ENCODE data around the gene SERPINB12. TPM values are rescaled to one million over a fixed set of nuclear protein-coding genes. Genes with fewer than 3 reads are reported as not detected.

Gene SERPINB12
- total and polyA plus RNA-seq, 2 donors (not counting 3 experiments of a cell fraction or from before 2014, with no cell fraction given), result not detected

DNA sequence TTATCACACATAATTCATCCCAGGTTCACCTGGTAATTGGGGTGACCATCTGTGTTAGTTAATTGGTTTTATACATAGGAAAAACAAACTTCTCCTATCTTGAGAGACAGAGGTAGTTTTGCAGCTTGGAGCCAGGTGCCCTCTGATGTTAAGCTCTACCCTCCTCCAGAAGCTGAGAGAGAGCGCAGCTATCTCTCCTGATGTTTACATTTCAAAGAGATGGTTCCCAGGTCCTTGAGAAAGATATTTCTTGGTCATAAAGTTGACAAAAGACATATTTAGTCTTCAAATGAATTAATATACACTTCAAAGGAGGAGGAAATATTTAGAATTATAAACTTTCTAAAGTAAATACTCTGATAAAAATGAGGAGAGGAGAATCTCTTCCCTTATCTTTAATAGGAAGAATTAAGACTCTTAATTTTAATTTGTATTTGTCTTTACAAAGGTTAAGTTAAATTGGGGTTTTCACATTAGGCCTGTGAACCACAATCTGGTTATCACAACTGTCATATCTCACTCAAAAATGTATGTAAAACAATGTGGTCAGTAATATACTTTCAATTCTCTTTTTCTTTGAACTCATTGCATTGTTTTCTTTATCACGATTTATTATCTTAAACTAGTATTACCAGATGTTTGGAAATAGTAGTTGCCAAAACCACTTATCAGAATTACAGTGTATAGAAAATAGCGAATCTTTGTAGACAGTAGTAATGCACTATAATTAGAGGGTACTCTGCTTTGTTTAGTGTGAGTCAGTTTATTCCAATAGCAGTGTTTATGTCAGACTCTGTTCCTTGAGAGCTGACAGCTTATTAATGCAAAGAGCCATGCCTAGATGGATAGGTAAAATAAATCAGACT is 75.1 kb downstream of the SERPINB12 start:
- ChIA-PET POLR2A (no interaction called here), CTCF (no interaction called here)
- no peaks in the 10 kb centered on the region for H3K9me1 ChIP-seq (replicated peaks; ENCODE audit: control insufficient read depth, extremely low read depth, insufficient read depth, low read length)
- no peaks in the 10 kb centered on the region for H3K9me3 ChIP-seq (replicated peaks; ENCODE audit: control insufficient read depth, insufficient read depth, low read length)
- H3K27me3 ChIP-seq (ENCODE audit: control insufficient read depth in 2 of 2, insufficient read depth in 2 of 2, low read length in 2 of 2), result no peaks in the 10 kb centered on the region
- H3K9ac ChIP-seq (replicated peaks; ENCODE audit: extremely low read depth, insufficient read depth, low read length), result no peak overlapping the region
- no peak overlapping the region for H2AFZ ChIP-seq (ENCODE audit: low read depth, low read length)
- H3K36me3 ChIP-seq (ENCODE audit: control insufficient read depth in 2 of 2, extremely low read depth in 1 of 2, insufficient read depth in 2 of 2, low read length in 2 of 2), result no peaks in the 10 kb centered on the region
- no TSS peak for BruUV-seq (replicated peaks)
- H4K20me1 ChIP-seq (replicated peaks; ENCODE audit: control insufficient read depth, extremely low read depth, insufficient read depth, low read length), result no peaks in the 10 kb centered on the region
- H3K4me1 ChIP-seq (ENCODE audit: control insufficient read depth, extremely low read depth, insufficient read depth, low read length), result no peaks in the 10 kb centered on the region
- no peak overlapping the region for H3K4me3 ChIP-seq (replicated peaks in 1 of 3; ENCODE audit: insufficient read depth in 1 of 3, low read depth in 1 of 3, low read length in 3 of 3)
- H3K27ac ChIP-seq (ENCODE audit: insufficient read depth, low read depth, low read length), result no peak overlapping the region
- intact Hi-C loops (cut with micrococcal nuclease) (no loop called here), dilution Hi-C loops (cut with MboI; ENCODE audit: extremely low pct_ligation_motif_present, low sequenced_read_pairs) (no loop called here)
- TF ChIP-seq POLR2AphosphoS5 (IDR thresholded peaks at IDR 0.05; ENCODE audit: insufficient read depth, low read depth, low read length) (no peak), FOS (IDR thresholded peaks at IDR 0.05; ENCODE audit: borderline replicate concordance, insufficient read depth, low read length) (no peak), JUN (IDR thresholded peaks at IDR 0.05; ENCODE audit: borderline replicate concordance, insufficient read depth, insufficient read length, low read depth) (no peak), EZH2 (IDR thresholded peaks at IDR 0.05; ENCODE audit: borderline replicate concordance, low read depth, low read length, severe bottlenecking) (no peak), GATA2 (IDR thresholded peaks at IDR 0.05; ENCODE audit: insufficient read depth, insufficient read length, low read depth, low read length) (no peak), POLR2A (IDR thresholded peaks at IDR 0.05; ENCODE audit: low read depth, low read length) (no peak), MYC (IDR thresholded peaks at IDR 0.05; ENCODE audit: low read depth, low read length) (no peak)
- TF ChIP-seq, protein P1, sequence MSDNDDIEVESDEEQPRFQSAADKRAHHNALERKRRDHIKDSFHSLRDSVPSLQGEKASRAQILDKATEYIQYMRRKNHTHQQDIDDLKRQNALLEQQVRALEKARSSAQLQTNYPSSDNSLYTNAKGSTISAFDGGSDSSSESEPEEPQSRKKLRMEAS (IDR thresholded peaks at IDR 0.05; ENCODE audit: insufficient read depth, insufficient read length), result no peak
- TF ChIP-seq, protein P2, sequence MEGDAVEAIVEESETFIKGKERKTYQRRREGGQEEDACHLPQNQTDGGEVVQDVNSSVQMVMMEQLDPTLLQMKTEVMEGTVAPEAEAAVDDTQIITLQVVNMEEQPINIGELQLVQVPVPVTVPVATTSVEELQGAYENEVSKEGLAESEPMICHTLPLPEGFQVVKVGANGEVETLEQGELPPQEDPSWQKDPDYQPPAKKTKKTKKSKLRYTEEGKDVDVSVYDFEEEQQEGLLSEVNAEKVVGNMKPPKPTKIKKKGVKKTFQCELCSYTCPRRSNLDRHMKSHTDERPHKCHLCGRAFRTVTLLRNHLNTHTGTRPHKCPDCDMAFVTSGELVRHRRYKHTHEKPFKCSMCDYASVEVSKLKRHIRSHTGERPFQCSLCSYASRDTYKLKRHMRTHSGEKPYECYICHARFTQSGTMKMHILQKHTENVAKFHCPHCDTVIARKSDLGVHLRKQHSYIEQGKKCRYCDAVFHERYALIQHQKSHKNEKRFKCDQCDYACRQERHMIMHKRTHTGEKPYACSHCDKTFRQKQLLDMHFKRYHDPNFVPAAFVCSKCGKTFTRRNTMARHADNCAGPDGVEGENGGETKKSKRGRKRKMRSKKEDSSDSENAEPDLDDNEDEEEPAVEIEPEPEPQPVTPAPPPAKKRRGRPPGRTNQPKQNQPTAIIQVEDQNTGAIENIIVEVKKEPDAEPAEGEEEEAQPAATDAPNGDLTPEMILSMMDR (IDR thresholded peaks at IDR 0.05; ENCODE audit: extremely low read depth in 1 of 2, insufficient read depth in 1 of 2, low read depth in 1 of 2, low read length in 2 of 2), result no peak
- no peak overlapping the region for H3K4me2 ChIP-seq (ENCODE audit: insufficient read depth, low read length)
- DNase-seq (ENCODE audit: low read depth, low spot score) (no peak), FAIRE-seq (no peak)
- H3K79me2 ChIP-seq (ENCODE audit: control insufficient read depth, insufficient read depth, low read length), result no peaks in the 10 kb centered on the region

All from endothelial cell of umbilical vein (primary cell).